Stimulated activated CD8-positive, alpha-beta memory T cell treated with anti-CD3 and anti-CD28 coated beads, Interleukin-7, amount 100 ng/mL, for 4 hours (primary cell): ENCODE measurements around the gene TSPAN6.
A peak's percentile ranks its signal among the peaks of the same experiment; 100 is the strongest.

Experiments used
- DNase-seq, 2 donors: peaks; one replicate each; pipeline ENCODE4 v3.0.0-alpha.2; 2020; ENCODE audit warnings: low read depth in 2 of 2

TSPAN6 gene, protein sequence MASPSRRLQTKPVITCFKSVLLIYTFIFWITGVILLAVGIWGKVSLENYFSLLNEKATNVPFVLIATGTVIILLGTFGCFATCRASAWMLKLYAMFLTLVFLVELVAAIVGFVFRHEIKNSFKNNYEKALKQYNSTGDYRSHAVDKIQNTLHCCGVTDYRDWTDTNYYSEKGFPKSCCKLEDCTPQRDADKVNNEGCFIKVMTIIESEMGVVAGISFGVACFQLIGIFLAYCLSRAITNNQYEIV

DNA sequence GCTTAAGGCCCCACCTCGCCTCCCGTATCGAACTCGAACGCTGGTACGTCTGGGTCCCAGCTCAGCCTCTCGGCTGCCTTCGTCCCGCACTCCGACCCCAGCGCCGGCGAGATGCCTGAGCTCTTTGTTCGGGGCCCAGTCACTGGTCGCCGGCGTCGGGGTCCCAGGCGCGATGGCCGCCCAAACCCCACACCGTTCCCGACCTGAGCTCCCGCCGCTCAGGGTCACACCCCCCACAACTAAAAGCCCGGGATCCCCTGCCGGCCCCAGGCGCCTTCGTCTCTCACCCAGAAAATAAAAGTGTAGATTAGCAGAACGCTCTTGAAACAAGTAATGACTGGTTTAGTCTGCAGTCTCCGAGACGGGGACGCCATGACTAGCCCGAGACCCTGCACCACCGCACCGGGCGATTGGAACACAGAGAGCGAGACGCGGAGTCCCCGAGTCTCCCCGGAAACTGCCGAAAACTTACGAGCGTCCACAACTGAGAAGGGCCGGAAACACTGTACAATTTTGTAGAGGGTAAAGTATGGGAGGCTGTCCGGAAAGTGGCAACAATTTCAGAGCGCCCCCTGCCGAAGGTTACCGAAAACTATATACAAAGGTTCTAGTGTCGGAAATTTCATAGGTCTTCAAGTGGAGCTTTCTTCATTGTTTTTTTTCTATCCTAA is at the start of gene TSPAN6:
Gene TSPAN6, minus strand, starts transcription at position 486 of the 671 bp plus-strand sequence. Its CDS starts 112 bp downstream, at position 374.
- peak; percentile 37 to 49 for DNase-seq

GRCh38 chrX:100685997-100686305 is 49.3 kb upstream of the TSPAN6 start:
- no peak for DNase-seq

DNA sequence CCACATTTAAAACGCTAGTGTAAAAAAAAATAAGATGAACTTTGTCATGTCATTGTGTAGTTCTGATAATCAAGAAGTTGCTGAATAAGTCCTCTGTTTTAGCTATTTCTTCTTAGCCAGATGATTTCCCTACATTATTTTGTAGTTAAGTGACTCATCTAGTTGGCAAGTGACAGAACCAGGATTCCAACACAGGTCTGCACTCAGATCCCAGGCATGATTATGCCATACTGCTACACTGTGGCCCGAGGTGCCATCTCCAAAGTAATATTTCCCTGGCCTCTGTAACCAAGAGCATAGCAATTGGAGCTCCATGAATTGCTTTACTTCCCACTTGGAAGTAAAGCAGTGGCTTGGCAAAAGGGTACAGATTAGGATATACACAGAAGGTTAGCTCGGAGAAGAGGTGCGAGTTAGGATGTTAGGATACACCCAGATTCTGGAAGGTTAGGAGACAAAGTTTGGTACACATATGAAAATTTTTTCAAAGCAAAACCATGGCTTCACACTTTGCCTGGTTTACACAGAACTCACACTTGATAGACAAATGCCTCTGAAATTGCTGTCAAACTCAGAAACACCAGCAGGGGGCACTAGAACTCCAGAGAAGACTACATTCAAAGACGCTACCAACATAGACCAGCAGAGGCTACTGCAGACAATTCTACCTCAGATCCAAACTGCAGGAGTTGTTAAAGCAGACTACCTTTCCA is 48.8 kb upstream of the TSPAN6 start:
- peak in 1 of 2 donors; percentile 34 for DNase-seq

DNA sequence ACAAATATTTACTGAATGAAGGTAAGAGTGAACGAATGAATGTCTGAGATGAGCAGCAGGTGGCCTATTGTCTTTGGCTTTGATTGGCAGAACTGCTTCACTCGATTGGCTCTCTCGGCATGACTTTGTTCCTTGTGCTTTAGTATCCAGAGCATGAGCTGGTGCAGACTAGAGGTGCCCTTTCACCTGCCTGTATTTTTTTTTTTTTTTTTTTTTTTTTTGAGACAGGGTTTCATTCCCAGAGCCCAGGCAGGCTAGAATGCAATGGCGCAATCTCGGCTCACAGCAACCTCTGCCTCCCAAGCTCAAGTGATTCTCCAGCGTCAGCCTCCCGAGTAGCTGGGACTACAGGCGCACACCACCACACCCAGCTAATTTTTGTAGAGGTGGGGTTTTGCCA is 46.3 kb upstream of the TSPAN6 start:
- DNase-seq: no peak

DNA sequence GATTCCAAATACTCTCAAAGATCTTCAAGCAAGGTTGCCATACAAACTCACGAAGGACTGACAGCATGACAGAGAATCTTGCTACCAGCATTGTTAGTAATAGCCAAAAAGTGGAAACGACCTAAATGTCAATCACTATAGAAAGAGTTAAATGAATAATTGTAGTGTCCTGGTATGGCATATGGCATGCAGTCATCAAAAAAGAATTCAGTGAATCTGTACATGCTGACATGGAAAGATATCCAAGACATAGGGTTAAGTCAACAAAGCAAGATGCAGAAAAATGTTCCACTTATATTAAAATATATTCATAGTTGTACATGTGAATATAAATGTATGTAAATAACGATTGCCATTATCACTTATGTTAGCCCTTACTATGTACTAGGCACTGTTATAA is 45.0 kb upstream of the TSPAN6 start:
- DNase-seq: no peak

- DNase-seq: no peak
Measured at GRCh38 chrX:100680756-100681155, 44.1 kb upstream of the TSPAN6 start.

DNA sequence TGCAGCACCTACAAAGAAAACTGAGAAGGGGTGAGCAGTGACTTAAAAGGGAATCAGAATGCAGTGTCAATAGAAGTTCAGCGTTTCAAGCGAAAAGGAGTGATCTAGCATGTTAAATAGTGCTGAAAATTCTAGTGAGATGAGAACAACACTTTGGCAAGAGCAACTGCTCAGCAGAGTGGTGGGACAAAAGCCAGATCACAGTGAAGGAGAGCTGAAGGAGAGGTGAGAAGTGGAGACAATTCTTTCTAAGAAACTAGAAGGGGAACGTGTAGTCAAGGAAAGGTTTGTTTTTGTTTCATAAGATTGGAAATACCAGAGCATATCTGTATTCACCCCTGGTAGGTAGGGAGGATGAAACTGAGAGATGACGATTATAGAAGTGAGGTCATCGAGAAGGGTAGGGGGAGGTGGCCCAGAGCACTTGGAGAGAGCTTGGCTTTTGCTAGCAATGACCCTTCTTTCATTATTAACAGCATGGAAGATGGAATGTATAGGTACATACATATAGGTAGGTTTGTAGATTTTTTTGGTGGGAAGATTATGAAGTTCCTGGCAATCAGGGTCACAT is 41.1 kb upstream of the TSPAN6 start:
- DNase-seq: no peak

DNA sequence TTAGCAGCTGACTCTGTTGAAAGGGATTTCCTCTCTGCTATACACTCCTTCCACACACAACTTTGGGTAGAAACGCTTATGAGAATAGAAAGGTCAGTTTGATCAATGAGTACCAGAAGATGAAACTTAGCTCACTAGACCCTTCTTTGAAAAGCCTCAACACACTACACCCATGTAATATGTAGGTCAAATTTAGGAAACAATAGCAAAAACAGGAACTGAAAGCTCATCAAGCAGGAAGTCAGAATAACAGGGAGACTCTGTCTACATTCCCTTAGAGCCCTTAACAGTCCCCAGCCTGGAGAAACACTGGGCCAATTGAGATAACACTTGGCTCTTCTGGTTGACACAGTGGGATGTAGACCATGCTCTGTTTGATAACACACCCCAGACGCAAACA is 38.1 kb upstream of the TSPAN6 start:
- DNase-seq: no peak

DNA sequence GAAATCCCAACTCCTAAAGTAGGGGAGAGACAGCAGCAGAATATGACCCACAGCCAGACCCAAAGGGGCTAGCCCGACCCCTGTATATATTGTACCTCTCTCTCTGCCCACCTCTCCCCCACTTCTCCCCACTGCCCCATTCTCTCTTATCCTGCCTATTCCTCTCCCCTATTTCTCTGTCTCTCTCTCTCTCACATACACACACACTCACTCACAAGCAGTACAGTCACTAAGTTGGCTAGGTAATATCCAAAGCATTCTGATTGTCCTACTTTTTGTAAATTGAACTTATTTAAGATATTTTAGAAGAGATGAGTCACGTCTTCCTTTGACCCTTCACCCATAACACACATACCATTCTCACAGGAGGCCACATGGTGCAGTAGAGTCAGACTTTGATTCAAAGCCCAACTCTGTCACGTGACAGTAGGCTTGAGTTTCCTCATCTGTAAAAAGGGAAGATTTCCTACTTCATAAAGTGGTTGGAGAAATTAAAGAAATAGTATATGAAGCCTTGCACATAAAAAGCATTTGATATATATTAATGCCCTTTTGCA is 36.9 kb upstream of the TSPAN6 start:
- no peak for DNase-seq

DNA sequence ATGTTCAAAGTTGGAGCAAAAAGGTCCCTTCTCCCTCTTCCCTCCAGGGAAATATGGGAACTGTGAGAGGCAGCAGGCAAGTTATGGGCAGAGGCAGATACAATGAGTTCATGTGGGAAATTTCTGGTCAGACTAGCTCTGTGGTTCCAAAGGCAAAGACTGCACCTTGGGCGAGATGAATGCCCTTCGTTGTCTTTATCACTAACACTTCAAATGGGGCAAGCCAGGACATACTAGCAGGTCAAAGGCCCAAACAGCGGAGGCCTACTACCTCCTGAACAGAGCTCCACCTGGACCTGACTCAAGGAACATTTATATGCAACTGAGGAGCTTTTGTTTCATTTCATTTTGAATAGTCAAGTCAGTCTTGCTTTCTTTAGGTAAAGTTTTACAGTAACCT is 36.4 kb upstream of the TSPAN6 start:
- DNase-seq: no peak

DNA sequence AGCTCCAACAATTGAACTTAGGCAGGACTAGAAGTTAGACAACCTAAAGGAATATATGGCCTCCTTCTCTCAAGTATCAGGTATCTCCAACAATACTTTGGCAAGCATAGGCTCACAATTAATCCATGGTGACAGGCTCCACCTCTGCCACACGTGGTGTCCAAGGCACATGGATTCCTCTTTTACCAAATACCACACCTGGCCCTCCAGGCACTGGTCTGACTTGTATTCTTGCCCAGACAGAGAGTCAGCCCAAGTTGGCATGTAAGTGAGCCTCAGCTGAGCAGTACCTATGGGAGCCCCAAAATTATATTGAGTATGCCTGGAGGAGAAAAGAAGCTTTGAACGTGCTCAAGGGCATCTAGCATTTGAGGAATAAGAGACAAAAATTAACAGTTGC is 27.0 kb upstream of the TSPAN6 start:
- DNase-seq: no peak

DNA sequence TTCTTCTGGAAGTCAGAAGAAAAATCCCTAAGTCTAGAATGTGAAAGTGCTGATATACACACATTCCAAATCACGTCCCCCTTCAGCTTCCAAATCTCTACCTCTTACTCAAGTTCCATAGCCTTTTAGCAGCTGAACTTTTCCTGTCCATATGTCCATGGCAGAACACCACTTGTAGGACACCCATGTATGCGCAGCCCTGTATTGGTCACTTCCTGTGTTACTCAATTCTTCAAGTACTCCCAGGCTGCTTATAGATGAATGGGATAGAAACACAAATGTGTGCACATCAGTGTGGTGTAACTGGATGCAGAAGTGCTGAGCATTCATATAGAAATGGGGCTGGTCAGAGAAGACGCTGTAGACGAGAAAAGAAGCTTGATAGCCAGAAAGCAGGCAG is 26.2 kb upstream of the TSPAN6 start:
- no peak for DNase-seq

DNA sequence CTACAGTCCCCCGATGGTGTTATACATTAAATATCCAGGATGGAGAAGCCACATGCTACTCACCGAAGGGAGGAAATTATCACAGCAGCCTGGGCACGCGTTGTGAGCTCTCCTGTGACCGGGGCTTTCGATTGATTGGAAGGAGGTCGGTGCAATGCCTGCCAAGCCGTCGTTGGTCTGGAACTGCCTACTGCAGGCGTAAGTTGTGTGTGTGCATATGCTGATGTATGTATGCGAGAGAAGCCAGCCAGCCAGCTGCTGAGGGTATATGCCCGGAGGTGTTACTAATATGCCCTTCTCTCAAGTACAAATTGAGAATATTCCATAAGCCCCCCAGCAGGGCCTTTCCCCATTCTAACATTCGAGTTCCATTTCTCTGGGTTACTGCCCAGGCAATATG is 25.6 kb upstream of the TSPAN6 start:
- DNase-seq: no peak

DNA sequence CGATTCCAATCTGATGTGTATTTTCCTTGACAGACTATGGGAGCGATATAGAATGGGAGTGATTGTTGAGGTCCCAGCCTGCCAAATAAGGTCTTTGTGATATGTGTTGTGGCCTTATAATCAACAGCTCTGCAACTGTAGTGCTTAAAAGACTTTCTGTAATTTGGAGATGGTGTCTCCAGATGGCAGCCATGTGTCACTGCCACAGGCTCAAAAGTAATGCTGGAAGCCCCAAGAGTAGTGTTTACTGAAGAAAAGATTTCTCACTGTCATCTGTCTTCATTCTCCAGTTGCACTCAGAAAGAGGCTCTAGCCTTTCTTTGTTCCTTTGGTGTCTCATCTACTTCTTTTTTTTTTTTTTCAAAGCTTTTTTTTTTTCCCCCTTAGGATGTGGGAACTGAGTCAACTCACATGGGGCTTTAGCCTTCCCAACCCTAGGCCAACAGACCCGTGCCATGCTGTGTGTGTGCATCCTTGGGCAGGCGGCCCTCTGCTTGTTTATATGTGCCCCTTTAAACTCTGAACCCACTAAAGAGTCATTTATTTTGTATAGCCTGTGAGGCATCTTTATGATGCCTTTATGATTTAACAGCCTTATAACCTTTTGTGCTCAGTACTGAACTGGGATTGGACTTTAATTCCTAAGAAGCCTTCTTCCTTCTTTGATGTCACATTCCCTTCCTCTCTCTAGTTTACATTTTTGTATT is 23.0 kb upstream of the TSPAN6 start:
- no peak for DNase-seq

DNA sequence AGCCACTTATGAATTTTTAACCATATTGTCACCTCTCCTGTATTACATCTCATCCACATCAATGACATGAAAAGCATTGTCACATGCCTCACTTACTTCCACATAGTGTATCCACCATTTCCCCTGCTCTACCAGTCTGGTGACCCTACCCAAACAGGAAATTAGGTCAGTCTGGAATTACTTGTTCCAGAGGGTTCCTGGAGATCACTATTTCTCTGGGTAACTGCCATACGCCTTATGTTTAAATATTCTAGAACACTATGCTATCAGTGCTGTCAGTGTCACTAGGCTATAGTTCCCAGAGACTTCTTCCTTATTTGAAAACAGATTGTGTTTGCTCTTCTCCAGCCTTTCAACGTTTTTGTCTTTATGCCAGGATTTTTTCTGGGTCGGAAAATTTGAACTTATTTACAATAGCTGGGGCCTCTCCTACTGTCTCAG is 22.4 kb upstream of the TSPAN6 start:
- DNase-seq: no peak

DNA sequence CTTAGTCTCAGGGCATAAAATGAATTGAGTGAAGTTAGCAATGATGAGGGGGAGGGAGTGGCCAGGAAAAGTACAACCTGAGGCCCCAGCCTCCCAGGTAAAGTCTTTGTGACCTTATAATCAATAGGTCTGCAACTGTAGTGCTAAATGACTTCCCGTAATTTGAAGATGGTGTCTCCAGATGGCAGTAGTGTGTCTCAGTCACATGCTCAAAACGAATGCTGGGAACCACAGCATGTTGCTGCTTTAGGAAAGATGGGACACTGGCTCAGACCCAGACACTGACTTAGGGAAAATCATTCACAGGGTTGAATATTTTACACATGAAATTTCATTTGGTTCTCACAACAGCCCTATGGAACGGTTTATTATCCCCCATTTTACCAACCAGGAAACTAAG is 17.7 kb upstream of the TSPAN6 start:
- no peak for DNase-seq

DNA sequence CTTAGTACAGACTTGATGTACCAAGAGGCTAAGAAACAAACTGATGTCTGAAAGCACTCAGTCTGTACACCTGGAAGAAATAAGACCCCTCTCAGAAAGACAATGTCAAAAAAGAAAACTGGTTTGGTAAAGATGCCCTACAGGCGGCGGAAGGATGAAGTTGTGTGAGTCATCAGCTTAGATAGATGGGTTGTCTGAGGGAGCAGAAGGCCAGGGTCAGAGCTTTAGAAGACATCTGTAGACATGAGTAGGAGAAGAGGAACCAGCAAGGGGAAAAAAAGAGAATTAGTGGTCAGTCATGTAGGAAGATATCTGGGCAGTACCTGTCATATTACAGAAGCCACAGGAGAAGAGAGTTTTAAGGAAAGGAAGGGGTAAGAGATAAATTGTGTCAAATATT is 15.7 kb upstream of the TSPAN6 start:
- DNase-seq: no peak

- no peak for DNase-seq
Measured at GRCh38 chrX:100650841-100651240, 14.2 kb upstream of the TSPAN6 start.

DNA sequence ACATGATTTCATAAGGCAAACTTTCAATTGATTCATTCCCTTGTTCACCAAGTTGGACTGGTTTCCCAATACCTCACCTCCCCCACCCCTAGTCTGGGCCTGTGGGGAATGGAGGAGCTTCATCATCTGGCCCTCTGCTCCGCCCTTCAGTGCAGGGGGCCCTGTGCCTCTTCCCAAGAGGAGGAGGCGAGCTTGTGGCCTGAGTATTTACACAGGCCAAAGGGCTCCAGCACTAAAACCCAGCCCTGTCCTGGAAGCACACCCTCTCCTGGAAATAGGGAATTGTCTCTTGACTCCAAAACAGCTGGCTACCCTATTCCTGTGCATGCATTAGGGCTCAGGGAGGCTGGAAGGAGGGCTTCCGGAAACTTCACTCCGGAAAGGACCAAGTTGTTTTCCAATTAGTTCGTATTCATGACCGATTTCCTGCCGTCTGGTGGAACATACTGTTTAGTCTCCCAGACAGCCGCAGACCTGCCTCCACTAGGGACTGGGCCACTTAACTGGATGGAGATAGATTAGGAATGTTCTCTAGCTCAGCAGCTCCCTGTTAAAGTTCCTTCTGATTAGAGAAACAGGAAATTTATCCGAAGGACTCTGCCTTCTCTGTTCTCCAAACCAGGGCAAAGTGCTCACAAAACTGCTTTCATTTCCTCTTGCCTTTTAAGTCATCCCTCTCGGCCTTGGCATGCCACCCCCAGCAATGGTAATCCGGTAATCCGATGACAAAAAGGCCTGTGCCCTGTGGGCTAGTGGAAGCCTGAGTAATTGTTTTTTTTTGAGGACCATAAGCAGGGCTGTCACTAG is 13.1 kb upstream of the TSPAN6 start:
- DNase-seq: no peak

GRCh38 chrX:100648458-100649417 is 12.1 kb upstream of the TSPAN6 start:
- no peak for DNase-seq
